ENCODE results near the gene WNT3A. TPM values are rescaled to one million over a fixed set of nuclear protein-coding genes. Genes with fewer than 3 reads are reported as not detected.

The WNT3A gene
- total RNA-seq, 4 donors from 2014 or later = not detected

- no peaks in the 10 kb centered on the region for H3K36me3 ChIP-seq
- peaks cover 35% of the 10 kb centered on the region for H3K27me3 ChIP-seq
- H3K4me1 ChIP-seq = no peaks in the 10 kb centered on the region
- DNase-seq = no peak
- H3K27ac ChIP-seq = no peak overlapping the region
- no peak for TF ChIP-seq POLR2AphosphoS5 (IDR thresholded peaks at IDR 0.05)
- no peak for TF ChIP-seq CTCF (IDR thresholded peaks at IDR 0.05)
- no peak for TF ChIP-seq POLR2A (IDR thresholded peaks at IDR 0.05)
- no peak for TF ChIP-seq EP300 (IDR thresholded peaks at IDR 0.05; ENCODE audit: low read depth)
- in situ Hi-C loops (cut with MboI; ENCODE audit: low pct_ligation_motif_present in 1 of 4, low pct_unique_long_range_greater_than_20kb in 1 of 4, low sequenced_read_pairs in 3 of 4) = no loop called here
- intact Hi-C loops (cut with DNase I; ENCODE audit: low total_unique reads) = no loop called here
- H3K9me3 ChIP-seq = peaks cover 0 to 4% of the 10 kb centered on the region in 2 donors
- no peak overlapping the region for H3K4me3 ChIP-seq
- 89 to 90% methylated on average over 2 of the region's 2 CpGs for WGBS, 2 donors (ENCODE audit: low coverage in 1 of 2)
Observed at GRCh38 chr1:227987181-227987580, 19.6 kb upstream of the WNT3A start.

- no peak for DNase-seq
- no peaks in the 10 kb centered on the region for H3K36me3 ChIP-seq
- peaks cover 5% of the 10 kb centered on the region for H3K27me3 ChIP-seq
- no peaks in the 10 kb centered on the region for H3K4me1 ChIP-seq
- H3K27ac ChIP-seq = no peak overlapping the region
- 64 to 71% methylated on average over 3 to 7 of the region's 7 CpGs for WGBS, 2 donors (ENCODE audit: low coverage in 1 of 2)
- in situ Hi-C loops (cut with MboI; ENCODE audit: low pct_ligation_motif_present in 1 of 4, low pct_unique_long_range_greater_than_20kb in 1 of 4, low sequenced_read_pairs in 3 of 4) = no loop called here
- H3K4me3 ChIP-seq = no peak overlapping the region
- TF ChIP-seq POLR2A (IDR thresholded peaks at IDR 0.05) = no peak
- intact Hi-C loops (cut with DNase I; ENCODE audit: low total_unique reads) = no loop called here
- H3K9me3 ChIP-seq = peaks cover 3 to 8% of the 10 kb centered on the region in 2 donors
Observed at GRCh38 chr1:227994632-227995300, 12.0 kb upstream of the WNT3A start.

GRCh38 chr1:227996187-227996950 is 10.4 kb upstream of the WNT3A start:
- TF ChIP-seq CTCF (IDR thresholded peaks at IDR 0.05) (no peak), EP300 (IDR thresholded peaks at IDR 0.05; ENCODE audit: low read depth) (no peak), POLR2AphosphoS5 (IDR thresholded peaks at IDR 0.05) (no peak)
- H3K9me3 ChIP-seq = peaks cover 3 to 8% of the 10 kb centered on the region in 2 donors
- DNase-seq = no peak
- in situ Hi-C loops (cut with MboI; ENCODE audit: low pct_ligation_motif_present in 1 of 4, low pct_unique_long_range_greater_than_20kb in 1 of 4, low sequenced_read_pairs in 3 of 4) (no loop called here), intact Hi-C loops (cut with DNase I; ENCODE audit: low total_unique reads) (no loop called here)
- no peak overlapping the region for H3K27ac ChIP-seq
- H3K4me3 ChIP-seq = no peak overlapping the region
- H3K36me3 ChIP-seq = no peaks in the 10 kb centered on the region
- peaks cover 5% of the 10 kb centered on the region for H3K27me3 ChIP-seq
- H3K4me1 ChIP-seq = no peaks in the 10 kb centered on the region
- 14 to 17% methylated on average over 1 of the region's 1 CpG for WGBS, 2 donors (ENCODE audit: low coverage in 1 of 2)

- Histone ChIP-seq H3K4me3 (no peak overlapping the region), H3K9me3 (peaks cover 3 to 8% of the 10 kb centered on the region in 2 donors), H3K27ac (no peak overlapping the region), H3K27me3 (peaks cover 24% of the 10 kb centered on the region), H3K36me3 (no peaks in the 10 kb centered on the region), H3K4me1 (no peaks in the 10 kb centered on the region)
- TF ChIP-seq CTCF (IDR thresholded peaks at IDR 0.05) (no peak), POLR2AphosphoS5 (IDR thresholded peaks at IDR 0.05) (no peak), EP300 (IDR thresholded peaks at IDR 0.05; ENCODE audit: low read depth) (no peak), POLR2A (IDR thresholded peaks at IDR 0.05) (no peak)
- in situ Hi-C loops (cut with MboI; ENCODE audit: low pct_ligation_motif_present in 1 of 4, low pct_unique_long_range_greater_than_20kb in 1 of 4, low sequenced_read_pairs in 3 of 4) (no loop called here), intact Hi-C loops (cut with DNase I; ENCODE audit: low total_unique reads) (no loop called here)
- DNase-seq = no peak
- whole genome bisulfite sequencing, 2 donors (ENCODE audit: low coverage in 1 of 2) = 61 to 67% methylated on average over 4 to 6 of the region's 6 CpGs
Observed at GRCh38 chr1:227998374-227999055, 8.3 kb upstream of the WNT3A start.

All from transverse colon (tissue), 4 donors.